Measurements from ENCODE around the gene CNST. TPM values are rescaled to one million over a fixed set of nuclear protein-coding genes. Genes with fewer than 3 reads are reported as not detected.

CNST gene
- total and polyA plus RNA-seq, 2 of the 13 experiments (the other 11 are each of a cell fraction or from before 2014, with no cell fraction given): 6.3 to 12.4 TPM

- TF ChIP-seq, protein P1, sequence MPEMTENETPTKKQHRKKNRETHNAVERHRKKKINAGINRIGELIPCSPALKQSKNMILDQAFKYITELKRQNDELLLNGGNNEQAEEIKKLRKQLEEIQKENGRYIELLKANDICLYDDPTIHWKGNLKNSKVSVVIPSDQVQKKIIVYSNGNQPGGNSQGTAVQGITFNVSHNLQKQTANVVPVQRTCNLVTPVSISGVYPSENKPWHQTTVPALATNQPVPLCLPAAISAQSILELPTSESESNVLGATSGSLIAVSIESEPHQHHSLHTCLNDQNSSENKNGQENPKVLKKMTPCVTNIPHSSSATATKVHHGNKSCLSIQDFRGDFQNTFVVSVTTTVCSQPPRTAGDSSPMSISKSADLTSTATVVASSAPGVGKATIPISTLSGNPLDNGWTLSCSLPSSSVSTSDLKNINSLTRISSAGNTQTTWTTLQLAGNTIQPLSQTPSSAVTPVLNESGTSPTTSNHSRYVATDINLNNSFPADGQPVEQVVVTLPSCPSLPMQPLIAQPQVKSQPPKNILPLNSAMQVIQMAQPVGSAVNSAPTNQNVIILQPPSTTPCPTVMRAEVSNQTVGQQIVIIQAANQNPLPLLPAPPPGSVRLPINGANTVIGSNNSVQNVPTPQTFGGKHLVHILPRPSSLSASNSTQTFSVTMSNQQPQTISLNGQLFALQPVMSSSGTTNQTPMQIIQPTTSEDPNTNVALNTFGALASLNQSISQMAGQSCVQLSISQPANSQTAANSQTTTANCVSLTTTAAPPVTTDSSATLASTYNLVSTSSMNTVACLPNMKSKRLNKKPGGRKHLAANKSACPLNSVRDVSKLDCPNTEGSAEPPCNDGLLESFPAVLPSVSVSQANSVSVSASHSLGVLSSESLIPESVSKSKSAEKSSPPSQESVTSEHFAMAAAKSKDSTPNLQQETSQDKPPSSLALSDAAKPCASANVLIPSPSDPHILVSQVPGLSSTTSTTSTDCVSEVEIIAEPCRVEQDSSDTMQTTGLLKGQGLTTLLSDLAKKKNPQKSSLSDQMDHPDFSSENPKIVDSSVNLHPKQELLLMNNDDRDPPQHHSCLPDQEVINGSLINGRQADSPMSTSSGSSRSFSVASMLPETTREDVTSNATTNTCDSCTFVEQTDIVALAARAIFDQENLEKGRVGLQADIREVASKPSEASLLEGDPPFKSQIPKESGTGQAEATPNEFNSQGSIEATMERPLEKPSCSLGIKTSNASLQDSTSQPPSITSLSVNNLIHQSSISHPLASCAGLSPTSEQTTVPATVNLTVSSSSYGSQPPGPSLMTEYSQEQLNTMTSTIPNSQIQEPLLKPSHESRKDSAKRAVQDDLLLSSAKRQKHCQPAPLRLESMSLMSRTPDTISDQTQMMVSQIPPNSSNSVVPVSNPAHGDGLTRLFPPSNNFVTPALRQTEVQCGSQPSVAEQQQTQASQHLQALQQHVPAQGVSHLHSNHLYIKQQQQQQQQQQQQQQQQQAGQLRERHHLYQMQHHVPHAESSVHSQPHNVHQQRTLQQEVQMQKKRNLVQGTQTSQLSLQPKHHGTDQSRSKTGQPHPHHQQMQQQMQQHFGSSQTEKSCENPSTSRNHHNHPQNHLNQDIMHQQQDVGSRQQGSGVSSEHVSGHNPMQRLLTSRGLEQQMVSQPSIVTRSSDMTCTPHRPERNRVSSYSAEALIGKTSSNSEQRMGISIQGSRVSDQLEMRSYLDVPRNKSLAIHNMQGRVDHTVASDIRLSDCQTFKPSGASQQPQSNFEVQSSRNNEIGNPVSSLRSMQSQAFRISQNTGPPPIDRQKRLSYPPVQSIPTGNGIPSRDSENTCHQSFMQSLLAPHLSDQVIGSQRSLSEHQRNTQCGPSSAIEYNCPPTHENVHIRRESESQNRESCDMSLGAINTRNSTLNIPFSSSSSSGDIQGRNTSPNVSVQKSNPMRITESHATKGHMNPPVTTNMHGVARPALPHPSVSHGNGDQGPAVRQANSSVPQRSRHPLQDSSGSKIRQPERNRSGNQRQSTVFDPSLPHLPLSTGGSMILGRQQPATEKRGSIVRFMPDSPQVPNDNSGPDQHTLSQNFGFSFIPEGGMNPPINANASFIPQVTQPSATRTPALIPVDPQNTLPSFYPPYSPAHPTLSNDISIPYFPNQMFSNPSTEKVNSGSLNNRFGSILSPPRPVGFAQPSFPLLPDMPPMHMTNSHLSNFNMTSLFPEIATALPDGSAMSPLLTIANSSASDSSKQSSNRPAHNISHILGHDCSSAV (CRISPR knock-in tag; IDR thresholded peaks at IDR 0.05; ENCODE audit: borderline replicate concordance): no peak
- TF ChIP-seq ZFP62 (CRISPR knock-in tag; IDR thresholded peaks at IDR 0.05) (no peak), JUNB (CRISPR knock-in tag; IDR thresholded peaks at IDR 0.05; ENCODE audit: borderline replicate concordance) (no peak), MXD3 (CRISPR knock-in tag; IDR thresholded peaks at IDR 0.05) (peak; percentile 74), NFE2L2 (IDR thresholded peaks at IDR 0.05; ENCODE audit: low read length) (no peak), MAFF (IDR thresholded peaks at IDR 0.05; ENCODE audit: low read depth, low read length) (no peak), JUND (CRISPR knock-in tag; IDR thresholded peaks at IDR 0.05) (no peak), CENPBD1 (CRISPR knock-in tag; IDR thresholded peaks at IDR 0.05; ENCODE audit: borderline replicate concordance, low read depth) (no peak), THYN1 (CRISPR knock-in tag; IDR thresholded peaks at IDR 0.05; ENCODE audit: borderline replicate concordance, low read depth) (no peak), SIX1 (CRISPR knock-in tag; IDR thresholded peaks at IDR 0.05; ENCODE audit: borderline replicate concordance) (no peak), MXD1 (CRISPR knock-in tag; IDR thresholded peaks at IDR 0.05) (peak; percentile 95), MLLT10 (CRISPR knock-in tag; IDR thresholded peaks at IDR 0.05) (no peak), THRA (CRISPR knock-in tag; IDR thresholded peaks at IDR 0.05; ENCODE audit: borderline replicate concordance) (peak; percentile 19; the same call in 1 of the 2 replicates), SMYD3 (CRISPR knock-in tag; IDR thresholded peaks at IDR 0.05) (no peak), ZNF136 (CRISPR knock-in tag; IDR thresholded peaks at IDR 0.05; ENCODE audit: low read depth) (no peak), NFIB (CRISPR knock-in tag; IDR thresholded peaks at IDR 0.05; ENCODE audit: borderline replicate concordance) (no peak), POGZ (CRISPR knock-in tag; IDR thresholded peaks at IDR 0.05) (peak; percentile 83)
- TF ChIP-seq, protein P2, sequence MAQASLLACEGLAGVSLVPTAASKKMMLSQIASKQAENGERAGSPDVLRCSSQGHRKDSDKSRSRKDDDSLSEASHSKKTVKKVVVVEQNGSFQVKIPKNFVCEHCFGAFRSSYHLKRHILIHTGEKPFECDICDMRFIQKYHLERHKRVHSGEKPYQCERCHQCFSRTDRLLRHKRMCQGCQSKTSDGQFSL (CRISPR knock-in tag; IDR thresholded peaks at IDR 0.05): no peak; the same call in 1 of the 2 replicates
These were observed at the start of gene CNST, which contains the start of gene TFB2M (continued) for GRCh38 chr1:246566128-246566812.

Data from HepG2 (cell line).